Nephron progenitor cell (in vitro differentiated cells): ENCODE data around the gene STON1.
"Not testable (repeated sequence)": the region's sequence is repeated elsewhere in the genome, so short reads cannot be mapped to it uniquely, and the experiment has no call there.

Experiments
- DNase-seq: peaks from one replicate; pipeline ENCODE4 v3.0.0; 2021
- H3K27ac Mint-ChIP-seq: 2 replicates; pipeline ENCODE4 v1.8.0; 2021; ENCODE audit warnings: mild to moderate bottlenecking, moderate library complexity, mixed read lengths
- H3K27me3 Mint-ChIP-seq: 2 replicates; pipeline ENCODE4 v1.8.0; 2021; ENCODE audit warnings: mild to moderate bottlenecking, low read depth, mixed read lengths; ENCODE audit not compliant: poor library complexity
- H3K36me3 Mint-ChIP-seq: 2 replicates; pipeline ENCODE4 v1.8.0; 2021; ENCODE audit warnings: low read depth, mixed read lengths
- H3K4me1 Mint-ChIP-seq: 2 replicates; pipeline ENCODE4 v1.8.0; 2021; ENCODE audit warnings: mixed read lengths
- H3K4me3 Mint-ChIP-seq: 2 replicates; pipeline ENCODE4 v1.8.0; 2021; ENCODE audit warnings: mild to moderate bottlenecking, moderate library complexity, mixed read lengths
- H3K9me3 Mint-ChIP-seq: 2 replicates; pipeline ENCODE4 v1.8.0; 2021; ENCODE audit warnings: mild to moderate bottlenecking, moderate library complexity, mixed read lengths
- CTCF ChIP-seq: fragments of 200-600 bp; sonication (generic); IDR thresholded peaks from 2 replicates; pipeline ENCODE4 v1.5.0; 2021; ENCODE audit warnings: antibody characterized with exemption

Gene STON1

GRCh38 chr2:48619526-48619925 lies 89.6 kb downstream of the STON1 start:
- DNase-seq = no peak
- Mint-ChIP-seq H3K9me3 (peaks cover 17% of the 10 kb centered on the region), H3K27ac (no peak overlapping the region), H3K4me3 (no peak overlapping the region), H3K36me3 (no peaks in the 10 kb centered on the region), H3K27me3 (no peaks in the 10 kb centered on the region), H3K4me1 (peaks cover 9% of the 10 kb centered on the region)
- no peak for TF ChIP-seq CTCF

- no peak for TF ChIP-seq CTCF
- peaks cover 17% of the 10 kb centered on the region for H3K9me3 Mint-ChIP-seq
- no peaks in the 10 kb centered on the region for H3K27me3 Mint-ChIP-seq
- no peak for DNase-seq
- no peaks in the 10 kb centered on the region for H3K36me3 Mint-ChIP-seq
- H3K4me3 Mint-ChIP-seq = no peak overlapping the region
- H3K27ac Mint-ChIP-seq = no peak overlapping the region
- peaks cover 9% of the 10 kb centered on the region for H3K4me1 Mint-ChIP-seq
Observed at GRCh38 chr2:48620604-48621003, 90.7 kb downstream of the STON1 start.

- H3K27me3 Mint-ChIP-seq, DNase-seq, H3K4me1 Mint-ChIP-seq, H3K27ac Mint-ChIP-seq, H3K36me3 Mint-ChIP-seq, H3K4me3 Mint-ChIP-seq: not testable (repeated sequence)
- H3K9me3 Mint-ChIP-seq = peaks cover 21% of the 10 kb centered on the region
Observed at GRCh38 chr2:48622691-48623090, 92.7 kb downstream of the STON1 start.

- no peak for DNase-seq
- no peaks in the 10 kb centered on the region for H3K27me3 Mint-ChIP-seq
- H3K4me3 Mint-ChIP-seq = no peak overlapping the region
- H3K27ac Mint-ChIP-seq = no peak overlapping the region
- TF ChIP-seq CTCF = no peak
- peaks cover 21% of the 10 kb centered on the region for H3K9me3 Mint-ChIP-seq
- H3K36me3 Mint-ChIP-seq = no peaks in the 10 kb centered on the region
- no peaks in the 10 kb centered on the region for H3K4me1 Mint-ChIP-seq
Observed at GRCh38 chr2:48624696-48625095, 94.7 kb downstream of the STON1 start.

- Mint-ChIP-seq H3K9me3 (peaks cover 21% of the 10 kb centered on the region), H3K4me3 (no peak overlapping the region), H3K4me1 (no peaks in the 10 kb centered on the region), H3K36me3 (no peaks in the 10 kb centered on the region), H3K27ac (no peak overlapping the region), H3K27me3 (no peaks in the 10 kb centered on the region)
- no peak for TF ChIP-seq CTCF
- no peak for DNase-seq
Observed at GRCh38 chr2:48626047-48626446, 96.1 kb downstream of the STON1 start.

GRCh38 chr2:48633143-48633542 lies 103.2 kb downstream of the STON1 start:
- H3K27me3 Mint-ChIP-seq = no peaks in the 10 kb centered on the region
- H3K36me3 Mint-ChIP-seq = peaks cover 5% of the 10 kb centered on the region
- TF ChIP-seq CTCF = no peak
- H3K27ac Mint-ChIP-seq = no peak overlapping the region
- no peak overlapping the region for H3K4me3 Mint-ChIP-seq
- peaks cover 17% of the 10 kb centered on the region for H3K9me3 Mint-ChIP-seq
- no peaks in the 10 kb centered on the region for H3K4me1 Mint-ChIP-seq
- no peak for DNase-seq
